ENCODE results near the gene C19orf33.

C19orf33 gene

DNA sequence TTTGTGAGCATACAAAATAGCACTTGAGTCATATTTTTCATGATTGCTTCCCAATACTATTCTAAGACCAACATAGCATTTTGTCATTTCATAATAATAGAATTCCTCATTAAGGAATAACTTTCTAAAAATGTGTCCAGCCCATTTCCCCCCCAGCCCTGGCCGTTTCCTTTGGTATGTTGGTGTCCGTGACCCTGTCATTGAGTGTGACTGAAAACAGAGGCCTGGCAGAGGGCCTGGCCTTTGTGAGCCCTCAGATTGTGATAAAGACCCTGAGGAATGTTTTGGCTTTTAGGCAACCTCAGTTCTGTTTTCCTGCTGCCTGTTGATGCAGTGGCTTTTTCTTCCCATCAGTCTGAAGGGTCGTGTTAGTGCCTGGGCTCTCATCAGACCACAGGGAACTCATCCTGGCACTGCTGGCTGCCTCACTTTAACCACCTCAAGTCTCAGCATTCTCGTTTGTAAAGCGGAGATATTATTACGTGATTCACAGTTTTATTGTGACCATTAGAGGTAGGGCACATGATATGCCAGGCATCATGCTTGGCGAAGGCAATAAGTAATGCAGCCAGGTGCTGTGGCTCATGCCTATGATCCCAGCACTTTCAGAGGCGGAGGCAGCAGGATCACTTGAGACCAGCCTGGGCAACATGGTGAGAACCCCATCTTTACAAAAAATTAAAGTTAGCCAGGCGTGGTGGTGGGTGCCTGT lies 25.9 kb upstream of the C19orf33 start:
- Histone ChIP-seq H3K4me2 (ENCODE audit: low read length) (peak overlapping the region; percentile 60), H3K27me3 (ENCODE audit: control insufficient read depth, insufficient read depth, low read length) (no peaks in the 10 kb centered on the region), H3K9me3 (ENCODE audit: control insufficient read depth, low read length) (no peaks in the 10 kb centered on the region), H3K79me2 (peaks cover 31% of the 10 kb centered on the region), H3K4me3 (ENCODE audit: low read depth, low read length) (peak overlapping the region; percentile 41), H3K9ac (no peak overlapping the region), H3K36me3 (ENCODE audit: control insufficient read depth, insufficient read depth, low read length) (no peaks in the 10 kb centered on the region), H3K4me1 (peaks cover 54% of the 10 kb centered on the region), H2AFZ (no peak overlapping the region), H3K27ac (peak overlapping the region; percentile 82)
- TF ChIP-seq, protein P1, sequence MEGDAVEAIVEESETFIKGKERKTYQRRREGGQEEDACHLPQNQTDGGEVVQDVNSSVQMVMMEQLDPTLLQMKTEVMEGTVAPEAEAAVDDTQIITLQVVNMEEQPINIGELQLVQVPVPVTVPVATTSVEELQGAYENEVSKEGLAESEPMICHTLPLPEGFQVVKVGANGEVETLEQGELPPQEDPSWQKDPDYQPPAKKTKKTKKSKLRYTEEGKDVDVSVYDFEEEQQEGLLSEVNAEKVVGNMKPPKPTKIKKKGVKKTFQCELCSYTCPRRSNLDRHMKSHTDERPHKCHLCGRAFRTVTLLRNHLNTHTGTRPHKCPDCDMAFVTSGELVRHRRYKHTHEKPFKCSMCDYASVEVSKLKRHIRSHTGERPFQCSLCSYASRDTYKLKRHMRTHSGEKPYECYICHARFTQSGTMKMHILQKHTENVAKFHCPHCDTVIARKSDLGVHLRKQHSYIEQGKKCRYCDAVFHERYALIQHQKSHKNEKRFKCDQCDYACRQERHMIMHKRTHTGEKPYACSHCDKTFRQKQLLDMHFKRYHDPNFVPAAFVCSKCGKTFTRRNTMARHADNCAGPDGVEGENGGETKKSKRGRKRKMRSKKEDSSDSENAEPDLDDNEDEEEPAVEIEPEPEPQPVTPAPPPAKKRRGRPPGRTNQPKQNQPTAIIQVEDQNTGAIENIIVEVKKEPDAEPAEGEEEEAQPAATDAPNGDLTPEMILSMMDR (IDR thresholded peaks at IDR 0.05), result no peak

GRCh38 chr19:38278751-38279150 lies 25.3 kb upstream of the C19orf33 start:
- H2AFZ ChIP-seq, result no peak overlapping the region
- no peaks in the 10 kb centered on the region for H3K36me3 ChIP-seq (ENCODE audit: control insufficient read depth, insufficient read depth, low read length)
- H3K79me2 ChIP-seq, result peaks cover 35% of the 10 kb centered on the region
- no peak overlapping the region for H3K4me3 ChIP-seq (ENCODE audit: low read depth, low read length)
- no peak overlapping the region for H3K4me2 ChIP-seq (ENCODE audit: low read length)
- H3K9ac ChIP-seq, result no peak overlapping the region
- H3K4me1 ChIP-seq, result peaks cover 53% of the 10 kb centered on the region
- no peaks in the 10 kb centered on the region for H3K27me3 ChIP-seq (ENCODE audit: control insufficient read depth, insufficient read depth, low read length)
- TF ChIP-seq, protein P1 (IDR thresholded peaks at IDR 0.05), result no peak
- no peaks in the 10 kb centered on the region for H3K9me3 ChIP-seq (ENCODE audit: control insufficient read depth, low read length)
- peak overlapping the region; percentile 82 for H3K27ac ChIP-seq

- no peaks in the 10 kb centered on the region for H3K27me3 ChIP-seq (ENCODE audit: control insufficient read depth, insufficient read depth, low read length)
- H3K9me3 ChIP-seq (ENCODE audit: control insufficient read depth, low read length), result no peaks in the 10 kb centered on the region
- H3K4me2 ChIP-seq (ENCODE audit: low read length), result no peak overlapping the region
- TF ChIP-seq, protein P1 (IDR thresholded peaks at IDR 0.05), result no peak
- no peaks in the 10 kb centered on the region for H3K36me3 ChIP-seq (ENCODE audit: control insufficient read depth, insufficient read depth, low read length)
- no peak overlapping the region for H3K9ac ChIP-seq
- no peak overlapping the region for H3K27ac ChIP-seq
- peaks cover 48% of the 10 kb centered on the region for H3K79me2 ChIP-seq
- no peak overlapping the region for H3K4me3 ChIP-seq (ENCODE audit: low read depth, low read length)
- H3K4me1 ChIP-seq, result peaks cover 40% of the 10 kb centered on the region
- H2AFZ ChIP-seq, result no peak overlapping the region
Observed at GRCh38 chr19:38280030-38280921, 23.8 kb upstream of the C19orf33 start.

DNA sequence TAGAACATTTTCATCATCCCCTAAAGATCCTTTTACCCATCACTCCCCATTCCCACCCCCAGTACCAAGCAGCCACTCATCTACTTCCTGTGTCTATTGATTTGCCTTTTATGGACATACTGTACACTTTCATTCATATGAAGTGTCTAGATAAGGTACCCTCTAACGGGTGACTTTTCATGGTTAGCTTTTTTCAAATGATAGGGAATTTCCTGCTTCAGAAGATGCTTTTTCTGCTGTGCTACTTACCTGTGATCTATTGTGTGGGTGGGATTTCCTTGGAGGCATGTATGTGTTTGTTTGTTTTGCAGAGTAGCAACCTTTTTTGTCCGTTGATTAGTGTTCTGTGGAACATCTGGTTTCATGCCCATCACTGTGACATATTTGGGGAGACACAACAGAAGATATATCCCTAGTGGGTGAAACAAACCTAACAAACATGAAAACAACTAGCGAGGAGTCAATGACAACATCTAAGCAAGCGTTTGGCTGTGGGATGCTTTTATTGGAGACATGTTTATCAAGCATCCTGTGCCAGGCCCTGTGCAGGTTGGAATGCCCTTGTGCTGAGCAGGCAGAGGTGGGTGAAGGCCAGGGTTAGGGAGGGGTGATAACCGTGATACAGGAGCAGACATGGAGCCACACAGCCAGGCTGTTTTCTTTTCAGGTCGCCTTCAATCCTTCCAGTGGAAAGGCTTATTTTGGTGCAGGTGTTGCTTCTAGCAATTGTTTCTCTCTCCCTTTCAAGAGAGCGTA lies 22.1 kb upstream of the C19orf33 start:
- H3K4me1 ChIP-seq, result peaks cover 31% of the 10 kb centered on the region
- H3K79me2 ChIP-seq, result peaks cover 57% of the 10 kb centered on the region
- H3K36me3 ChIP-seq (ENCODE audit: control insufficient read depth, insufficient read depth, low read length), result no peaks in the 10 kb centered on the region
- no peak overlapping the region for H3K4me2 ChIP-seq (ENCODE audit: low read length)
- no peaks in the 10 kb centered on the region for H3K9me3 ChIP-seq (ENCODE audit: control insufficient read depth, low read length)
- TF ChIP-seq, protein P1 (IDR thresholded peaks at IDR 0.05), result no peak
- no peaks in the 10 kb centered on the region for H3K27me3 ChIP-seq (ENCODE audit: control insufficient read depth, insufficient read depth, low read length)
- H3K9ac ChIP-seq, result no peak overlapping the region
- H2AFZ ChIP-seq, result no peak overlapping the region
- H3K4me3 ChIP-seq (ENCODE audit: low read depth, low read length), result no peak overlapping the region
- H3K27ac ChIP-seq, result no peak overlapping the region
